ENCODE data around the gene GPR137B.
A peak's percentile ranks its signal among the peaks of the same experiment; 100 is the strongest.

GPR137B gene

DNA sequence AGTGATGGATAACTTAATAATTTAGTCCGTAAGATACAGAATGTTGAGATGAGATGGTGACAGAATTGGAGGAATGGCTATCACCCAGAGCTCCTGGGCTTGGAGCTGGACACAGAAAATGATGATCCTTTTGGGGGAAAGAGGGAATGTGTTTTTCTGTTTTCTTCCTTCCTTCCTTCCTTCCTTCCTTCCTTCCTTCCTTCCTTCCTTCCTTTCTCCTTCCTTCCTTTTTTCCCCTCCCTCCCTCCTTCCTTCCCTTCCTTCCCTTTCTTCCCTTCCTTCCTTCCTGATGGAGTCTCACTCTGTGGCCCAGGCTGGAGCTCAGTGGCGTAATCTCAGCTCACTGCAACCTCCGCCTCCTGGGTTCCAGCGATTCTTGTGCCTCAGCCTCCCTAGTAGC is 2.8 kb upstream of the GPR137B start:
- TF ChIP-seq, protein P1, sequence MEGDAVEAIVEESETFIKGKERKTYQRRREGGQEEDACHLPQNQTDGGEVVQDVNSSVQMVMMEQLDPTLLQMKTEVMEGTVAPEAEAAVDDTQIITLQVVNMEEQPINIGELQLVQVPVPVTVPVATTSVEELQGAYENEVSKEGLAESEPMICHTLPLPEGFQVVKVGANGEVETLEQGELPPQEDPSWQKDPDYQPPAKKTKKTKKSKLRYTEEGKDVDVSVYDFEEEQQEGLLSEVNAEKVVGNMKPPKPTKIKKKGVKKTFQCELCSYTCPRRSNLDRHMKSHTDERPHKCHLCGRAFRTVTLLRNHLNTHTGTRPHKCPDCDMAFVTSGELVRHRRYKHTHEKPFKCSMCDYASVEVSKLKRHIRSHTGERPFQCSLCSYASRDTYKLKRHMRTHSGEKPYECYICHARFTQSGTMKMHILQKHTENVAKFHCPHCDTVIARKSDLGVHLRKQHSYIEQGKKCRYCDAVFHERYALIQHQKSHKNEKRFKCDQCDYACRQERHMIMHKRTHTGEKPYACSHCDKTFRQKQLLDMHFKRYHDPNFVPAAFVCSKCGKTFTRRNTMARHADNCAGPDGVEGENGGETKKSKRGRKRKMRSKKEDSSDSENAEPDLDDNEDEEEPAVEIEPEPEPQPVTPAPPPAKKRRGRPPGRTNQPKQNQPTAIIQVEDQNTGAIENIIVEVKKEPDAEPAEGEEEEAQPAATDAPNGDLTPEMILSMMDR (conservative IDR thresholded peaks at IDR 0.05; ENCODE audit: low read length), result no peak
- no peak overlapping the region for H3K4me3 ChIP-seq (ENCODE audit: low read length)
- no peak for DNase-seq (ENCODE audit: low read depth)

GRCh38 chr1:236140705-236141446 is 1.5 kb upstream of the GPR137B start:
- DNase-seq (ENCODE audit: low read depth), result no peak
- TF ChIP-seq, protein P1 (conservative IDR thresholded peaks at IDR 0.05; ENCODE audit: low read length), result no peak
- H3K4me3 ChIP-seq (ENCODE audit: low read length), result peak overlapping the region; percentile 58

DNA sequence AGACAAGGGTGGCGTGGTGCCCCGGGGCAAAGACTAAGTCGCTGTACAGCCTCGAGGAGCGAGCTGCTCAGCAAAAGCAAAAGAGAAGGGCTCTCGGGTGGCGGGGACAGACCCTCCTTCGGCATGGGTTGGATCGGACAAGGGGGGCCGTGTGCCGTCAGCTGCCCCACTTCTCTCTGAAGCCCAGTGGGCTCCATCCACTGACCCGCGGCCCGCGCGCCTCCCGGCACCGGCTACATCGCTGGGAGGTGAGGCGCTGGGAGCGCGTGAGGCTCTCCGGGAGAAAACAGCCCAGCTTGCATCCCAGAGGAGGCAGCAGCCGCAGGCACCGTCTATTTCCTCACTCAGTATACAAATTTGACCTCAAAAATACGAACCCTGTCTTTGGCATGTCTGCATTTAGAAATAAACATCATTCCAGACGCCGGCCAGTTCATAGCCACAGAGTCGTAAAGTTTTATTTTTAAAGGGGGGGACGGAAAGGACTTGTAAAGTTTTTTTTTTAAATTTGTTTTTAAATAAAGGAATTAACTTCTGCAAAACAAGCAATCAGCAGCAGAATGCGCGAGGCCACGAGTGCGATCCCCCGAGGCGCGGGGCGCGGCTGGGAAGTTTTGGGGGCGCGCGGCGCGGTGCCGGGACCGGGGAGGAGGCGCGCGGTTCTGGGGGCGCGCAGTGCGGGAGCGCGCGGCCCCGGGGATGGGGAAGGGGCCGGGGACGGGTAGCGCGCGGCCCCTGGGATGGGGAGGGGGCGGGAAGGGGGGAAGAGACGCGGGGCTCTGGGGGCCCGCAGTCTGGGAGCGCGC is 689 bp upstream of the GPR137B start:
- peak overlapping the region; percentile 58 for H3K4me3 ChIP-seq (ENCODE audit: low read length)
- TF ChIP-seq, protein P1 (conservative IDR thresholded peaks at IDR 0.05; ENCODE audit: low read length), result no peak
- peak; percentile 49 for DNase-seq (ENCODE audit: low read depth)

- H3K4me3 ChIP-seq (ENCODE audit: low read length), result peak overlapping the region; percentile 80
- peak; percentile 75 for DNase-seq (ENCODE audit: low read depth)
- TF ChIP-seq, protein P1 (conservative IDR thresholded peaks at IDR 0.05; ENCODE audit: low read length), result no peak
Measured at GRCh38 chr1:236143104-236143948, 987 bp downstream of the GPR137B start.

- TF ChIP-seq, protein P1 (conservative IDR thresholded peaks at IDR 0.05; ENCODE audit: low read length), result no peak
- H3K4me3 ChIP-seq (ENCODE audit: low read length), result peak overlapping the region; percentile 80
- DNase-seq (ENCODE audit: low read depth), result no peak
Measured at GRCh38 chr1:236144033-236144432, 1.7 kb downstream of the GPR137B start.

GRCh38 chr1:236144446-236145150 is 2.3 kb downstream of the GPR137B start:
- TF ChIP-seq, protein P1 (conservative IDR thresholded peaks at IDR 0.05; ENCODE audit: low read length), result no peak
- no peak overlapping the region for H3K4me3 ChIP-seq (ENCODE audit: low read length)
- DNase-seq (ENCODE audit: low read depth), result no peak

All from AG10803 (cell line).